H9 (cell line): Measurements from ENCODE around the gene COL17A1. TPM values are rescaled to one million over a fixed set of nuclear protein-coding genes. Genes with fewer than 3 reads are reported as not detected.

ENCODE experiments used
- DNase-seq: peaks from one replicate; pipeline ENCODE4 v3.0.0-alpha.2; 2017
- H2AFZ ChIP-seq: one replicate; pipeline ENCODE4 v1.6.1; 2013; ENCODE audit warnings: mild to moderate bottlenecking, low read length, control low read depth, moderate library complexity
- H2AK5ac ChIP-seq: 2 replicates; pipeline ENCODE4 v1.6.1; 2013; ENCODE audit warnings: low read length, control low read depth, mixed read lengths; ENCODE audit not compliant: insufficient read length
- H2BK120ac ChIP-seq: one replicate; pipeline ENCODE4 v1.6.1; 2013; ENCODE audit warnings: low read depth, mild to moderate bottlenecking, low read length, control low read depth, inconsistent platforms; ENCODE audit not compliant: poor library complexity, severe bottlenecking
- H2BK12ac ChIP-seq: 2 replicates; pipeline ENCODE4 v1.6.1; 2013; ENCODE audit warnings: low read length, control low read depth, mixed read lengths, low read depth; ENCODE audit not compliant: insufficient read length
- H2BK15ac ChIP-seq: 2 replicates; pipeline ENCODE4 v1.6.1; 2013; ENCODE audit warnings: low read depth, low read length, control low read depth
- H2BK20ac ChIP-seq: one replicate; pipeline ENCODE4 v1.6.1; 2013; ENCODE audit warnings: low read depth, mild to moderate bottlenecking, low read length, control low read depth, inconsistent platforms; ENCODE audit not compliant: poor library complexity, severe bottlenecking
- H2BK5ac ChIP-seq: 2 replicates; pipeline ENCODE4 v1.6.1; 2013; ENCODE audit warnings: low read length, control low read depth, mixed read lengths; ENCODE audit not compliant: insufficient read length
- H3K14ac ChIP-seq: 2 replicates; pipeline ENCODE4 v1.6.1; 2013; ENCODE audit warnings: low read length, control low read depth; ENCODE audit not compliant: insufficient read depth
- H3K18ac ChIP-seq: 2 replicates; pipeline ENCODE4 v1.6.1; 2013; ENCODE audit warnings: low read depth, mild to moderate bottlenecking, mixed read lengths, low read length, control low read depth; ENCODE audit not compliant: insufficient read length
- H3K23ac ChIP-seq: 2 replicates; pipeline ENCODE4 v1.6.1; 2013; ENCODE audit warnings: low read length, control low read depth, mixed read lengths, low read depth; ENCODE audit not compliant: insufficient read length
- H3K23me2 ChIP-seq: 2 replicates; pipeline ENCODE4 v1.6.1; 2013; ENCODE audit warnings: low read depth, mild to moderate bottlenecking, mixed read lengths, low read length, control low read depth; ENCODE audit not compliant: insufficient read length, poor library complexity, severe bottlenecking
- H3K27ac ChIP-seq: 2 replicates; pipeline ENCODE4 v1.5.1; 2013; ENCODE audit warnings: low read length, control low read depth, mixed read lengths, low read depth; ENCODE audit not compliant: insufficient read length
- H3K27me3 ChIP-seq: 2 replicates; pipeline ENCODE4 v1.6.1; 2013; ENCODE audit warnings: low read length, control low read depth, inconsistent platforms; ENCODE audit not compliant: insufficient read depth
- H3K4ac ChIP-seq: 2 replicates; pipeline ENCODE4 v1.6.1; 2013; ENCODE audit warnings: low read depth, mild to moderate bottlenecking, control low read depth, inconsistent platforms, low read length, moderate library complexity
- H3K4me1 ChIP-seq: 2 replicates; pipeline ENCODE4 v1.6.1; 2013; ENCODE audit warnings: low read length, control low read depth, inconsistent platforms; ENCODE audit not compliant: insufficient read depth
- H3K4me2 ChIP-seq: 2 replicates; pipeline ENCODE4 v1.6.1; 2013; ENCODE audit warnings: low read length, control low read depth, mixed read lengths; ENCODE audit not compliant: insufficient read length, insufficient read depth
- H3K56ac ChIP-seq: 2 replicates; pipeline ENCODE4 v1.6.1; 2013; ENCODE audit warnings: low read depth, mild to moderate bottlenecking, mixed read lengths, low read length, control low read depth; ENCODE audit not compliant: insufficient read length
- H3K79me1 ChIP-seq: 2 replicates; pipeline ENCODE4 v1.6.1; 2013; ENCODE audit warnings: low read depth, mild to moderate bottlenecking, moderate library complexity, low read length, control low read depth, inconsistent platforms; ENCODE audit not compliant: insufficient read depth, poor library complexity, severe bottlenecking
- H3K79me2 ChIP-seq: 2 replicates; pipeline ENCODE4 v1.6.1; 2013; ENCODE audit warnings: low read length, control low read depth, inconsistent platforms; ENCODE audit not compliant: insufficient read depth
- H3K9ac ChIP-seq: 2 replicates; pipeline ENCODE4 v1.6.1; 2013; ENCODE audit warnings: low read length, control low read depth, mixed read lengths; ENCODE audit not compliant: insufficient read length; ENCODE audit errors: extremely low read depth
- H3K9me3 ChIP-seq: one replicate; pipeline ENCODE4 v1.6.1; 2013; ENCODE audit warnings: low read depth, low read length, inconsistent platforms; ENCODE audit not compliant: control insufficient read depth
- H3T11ph ChIP-seq: one replicate; pipeline ENCODE4 v1.6.1; 2013; ENCODE audit warnings: mild to moderate bottlenecking, low read length, control low read depth, inconsistent platforms
- H4K20me1 ChIP-seq: one replicate; pipeline ENCODE4 v1.6.1; 2013; ENCODE audit not compliant: control insufficient read depth, insufficient read length, insufficient read depth
- H4K5ac ChIP-seq: 2 replicates; pipeline ENCODE4 v1.6.1; 2013; ENCODE audit warnings: low read depth, mild to moderate bottlenecking, mixed read lengths, low read length, control low read depth; ENCODE audit not compliant: insufficient read length
- H4K8ac ChIP-seq: replicated peaks from 2 replicates; pipeline ENCODE4 v1.6.1; 2013; ENCODE audit warnings: low read length, control low read depth, mixed read lengths, low read depth; ENCODE audit not compliant: insufficient read length
- H4K91ac ChIP-seq: 2 replicates; pipeline ENCODE4 v1.6.1; 2013; ENCODE audit warnings: low read depth, mild to moderate bottlenecking, moderate library complexity, mixed read lengths, low read length, control low read depth; ENCODE audit not compliant: insufficient read length
- H3K27ac Mint-ChIP-seq, 3 experiments: 2 replicates in 2 of 3; 3 replicates in 1 of 3; pipeline ENCODE4 v1.8.0; 2020 to 2021; ENCODE audit warnings: mixed read lengths in 3 of 3, mild to moderate bottlenecking in 1 of 3, moderate library complexity in 1 of 3
- H3K27me3 Mint-ChIP-seq: 2 replicates; pipeline ENCODE4 v1.8.0; 2021; ENCODE audit warnings: low read depth, mild to moderate bottlenecking, moderate library complexity, mixed read lengths
- H3K36me3 Mint-ChIP-seq, 3 experiments: 2 replicates in 2 of 3; 3 replicates in 1 of 3; pipeline ENCODE4 v1.8.0; 2020 to 2021; ENCODE audit warnings: low read depth in 3 of 3, mixed read lengths in 3 of 3; ENCODE audit not compliant: insufficient read depth in 1 of 3
- H3K4me1 Mint-ChIP-seq, 2 experiments: 2 replicates each; pipeline ENCODE4 v1.8.0; 2020; ENCODE audit warnings: mixed read lengths in 2 of 2
- H3K4me3 Mint-ChIP-seq, 2 experiments: 2 replicates in 1 of 2; 3 replicates in 1 of 2; pipeline ENCODE4 v1.8.0; 2020 to 2021; ENCODE audit warnings: mild to moderate bottlenecking in 2 of 2, mixed read lengths in 2 of 2, moderate library complexity in 1 of 2
- H3K9me3 Mint-ChIP-seq, 2 experiments: 2 replicates in 1 of 2; 3 replicates in 1 of 2; pipeline ENCODE4 v1.8.0; 2020; ENCODE audit warnings: mild to moderate bottlenecking in 2 of 2, mixed read lengths in 2 of 2, moderate library complexity in 1 of 2
- WGBS: extraction: QIAGEN DNeasy Blood & Tissue Kit; methylation state at CpG from one replicate; pipeline ENCODE4 v1.1.7; 2013; ENCODE audit warnings: missing lambda C conversion rate, low lambda C conversion rate, mixed read lengths; ENCODE audit not compliant: insufficient read length; ENCODE audit errors: extremely low coverage; 5-methylcytosine and 5-hydroxymethylcytosine counted together
- total RNA-seq: library from RNA; stranded (reverse); gene quantifications from 2 replicates; pipeline ENCODE4 v1.2.1, GENCODE V29; 2021
- TF ChIP-seq, protein P1 (sequence below): fragments of 200-600 bp; sonication (generic); conservative IDR thresholded peaks from 3 replicates; pipeline ENCODE4 v1.8.0; 2021; ENCODE audit warnings: antibody characterized with exemption, mild to moderate bottlenecking

COL17A1 gene
- total RNA-seq, 1 experiment from 2014 or later: 1.9 TPM

DNA sequence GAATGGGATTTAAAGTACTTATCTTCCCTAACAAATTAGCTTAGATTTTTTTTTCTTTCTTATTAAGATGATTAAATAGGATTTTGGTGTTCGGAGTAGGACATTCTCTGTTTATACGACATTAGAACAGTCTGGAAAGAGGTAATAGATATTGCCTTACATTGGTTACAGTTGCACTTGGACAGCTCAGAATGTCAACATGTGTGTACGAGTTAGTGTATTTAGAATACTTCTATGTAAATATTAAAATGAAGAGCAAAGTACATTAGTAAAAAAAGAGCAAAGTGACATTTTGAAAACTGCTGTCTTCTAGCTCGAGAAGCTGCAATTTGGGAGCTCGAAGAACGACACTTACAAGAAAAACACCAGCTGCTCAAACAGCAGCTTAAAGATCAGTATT, 67.2 kb downstream of the COL17A1 start:
- H3K9me3 Mint-ChIP-seq: no peaks in the 10 kb centered on the region
- Histone ChIP-seq H4K91ac (no peak overlapping the region), H2BK12ac (no peak overlapping the region), H4K20me1 (no peaks in the 10 kb centered on the region), H3K27ac (no peak overlapping the region), H3K27me3 (no peaks in the 10 kb centered on the region), H3K4ac (no peak overlapping the region), H3K9me3 (no peaks in the 10 kb centered on the region), H3K14ac (no peak overlapping the region), H2BK5ac (no peak overlapping the region), H3K18ac (no peak overlapping the region), H3K23me2 (no peaks in the 10 kb centered on the region), H3K9ac (no peak overlapping the region), H3K4me1 (no peaks in the 10 kb centered on the region), H4K5ac (no peak overlapping the region), H2AK5ac (no peak overlapping the region), H3K79me2 (no peaks in the 10 kb centered on the region), H2BK120ac (no peak overlapping the region), H3K23ac (no peak overlapping the region), H3K4me2 (no peak overlapping the region), H2BK15ac (no peak overlapping the region), H3T11ph (no peak overlapping the region), H3K56ac (no peak overlapping the region), H3K79me1 (no peaks in the 10 kb centered on the region), H4K8ac (no peak overlapping the region), H2AFZ (no peak overlapping the region), H2BK20ac (no peak overlapping the region)
- TF ChIP-seq, protein P1, sequence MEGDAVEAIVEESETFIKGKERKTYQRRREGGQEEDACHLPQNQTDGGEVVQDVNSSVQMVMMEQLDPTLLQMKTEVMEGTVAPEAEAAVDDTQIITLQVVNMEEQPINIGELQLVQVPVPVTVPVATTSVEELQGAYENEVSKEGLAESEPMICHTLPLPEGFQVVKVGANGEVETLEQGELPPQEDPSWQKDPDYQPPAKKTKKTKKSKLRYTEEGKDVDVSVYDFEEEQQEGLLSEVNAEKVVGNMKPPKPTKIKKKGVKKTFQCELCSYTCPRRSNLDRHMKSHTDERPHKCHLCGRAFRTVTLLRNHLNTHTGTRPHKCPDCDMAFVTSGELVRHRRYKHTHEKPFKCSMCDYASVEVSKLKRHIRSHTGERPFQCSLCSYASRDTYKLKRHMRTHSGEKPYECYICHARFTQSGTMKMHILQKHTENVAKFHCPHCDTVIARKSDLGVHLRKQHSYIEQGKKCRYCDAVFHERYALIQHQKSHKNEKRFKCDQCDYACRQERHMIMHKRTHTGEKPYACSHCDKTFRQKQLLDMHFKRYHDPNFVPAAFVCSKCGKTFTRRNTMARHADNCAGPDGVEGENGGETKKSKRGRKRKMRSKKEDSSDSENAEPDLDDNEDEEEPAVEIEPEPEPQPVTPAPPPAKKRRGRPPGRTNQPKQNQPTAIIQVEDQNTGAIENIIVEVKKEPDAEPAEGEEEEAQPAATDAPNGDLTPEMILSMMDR: no peak
- H3K27me3 Mint-ChIP-seq: no peaks in the 10 kb centered on the region
- H3K4me1 Mint-ChIP-seq: peaks cover 5 to 7% of the 10 kb centered on the region in 2 experiments
- no peak for DNase-seq
- no CpG with 5 or more reads among the region's 6 CpGs for WGBS
- H3K36me3 Mint-ChIP-seq: peaks cover 6 to 33% (median 21%) of the 10 kb centered on the region in 3 experiments; a peak in 5 of 7 replicates
- H3K4me3 Mint-ChIP-seq: no peak overlapping the region
- no peak overlapping the region for H3K27ac Mint-ChIP-seq
